GM12878 (cell line): Measurements from ENCODE around the gene CNDP2. TPM values are rescaled to one million over a fixed set of nuclear protein-coding genes. Genes with fewer than 3 reads are reported as not detected.
A peak's percentile ranks its signal among the peaks of the same experiment; 100 is the strongest.

Experiments used
- BHLHE40 ChIP-seq, 2 experiments: fragments of 450-650 bp in 1 of 2; IDR thresholded peaks; 2 replicates each; pipeline ENCODE4 v1.6.1; 2011 to 2017; ENCODE audit warnings: low read depth in 2 of 2, borderline replicate concordance in 1 of 2, improper control_type of control experiment in 1 of 2, low read length in 1 of 2, mild to moderate bottlenecking in 1 of 2
- BMI1 ChIP-seq: fragments of 450-650 bp; IDR thresholded peaks from 2 replicates; pipeline ENCODE4 v1.6.1; 2016; ENCODE audit warnings: mild to moderate bottlenecking, moderate library complexity, borderline replicate concordance
- CHD2 ChIP-seq: IDR thresholded peaks from 2 replicates; pipeline ENCODE4 v1.6.1; 2011; ENCODE audit warnings: low read depth, low read length, improper control_type of control experiment, borderline replicate concordance
- E4F1 ChIP-seq: fragments of 450-650 bp; IDR thresholded peaks from 2 replicates; pipeline ENCODE4 v1.6.1; 2018; ENCODE audit warnings: borderline replicate concordance, mild to moderate bottlenecking; ENCODE audit not compliant: partially characterized antibody
- ETV6 ChIP-seq, 2 experiments: fragments of 450-650 bp in 1 of 2; IDR thresholded peaks in 1 of 2; conservative IDR thresholded peaks in 1 of 2; 2 replicates each; pipeline ENCODE4 v1.6.1; 2014; ENCODE audit warnings: antibody characterized with exemption in 1 of 2, borderline replicate concordance in 1 of 2, low read depth in 1 of 2, mild to moderate bottlenecking in 1 of 2, moderate library complexity in 1 of 2
- HDAC2 ChIP-seq: fragments of 200-600 bp; sonication (generic); IDR thresholded peaks from 2 replicates; pipeline ENCODE4 v1.6.1; 2017
- TAF1 ChIP-seq: IDR thresholded peaks from 2 replicates; pipeline ENCODE4 v1.6.1; 2011; ENCODE audit warnings: mild to moderate bottlenecking, low read depth, low read length, borderline replicate concordance
- TARDBP ChIP-seq: IDR thresholded peaks from 2 replicates; pipeline ENCODE4 v1.6.1; 2016; ENCODE audit warnings: borderline replicate concordance
- ZBTB11 ChIP-seq: fragments of 450-650 bp; formaldehyde crosslinking; IDR thresholded peaks from 2 replicates; pipeline ENCODE4 v1.5.0; 2022; ENCODE audit warnings: mild to moderate bottlenecking, missing genetic modification characterization
- ZNF622 ChIP-seq: fragments of 450-650 bp; IDR thresholded peaks from 2 replicates; pipeline ENCODE4 v1.6.1; 2017; ENCODE audit warnings: mild to moderate bottlenecking, inconsistent platforms
- polyA plus RNA-seq, 11 experiments: library from polyadenylated mRNA; depleted of rRNA in 4 of 11; unstranded in 6 of 11; stranded (reverse) in 5 of 11; fragments of >200 nt; fragmentation: Nextera tagmentation in 4 of 11; fragmentation: Illumina TruSeq in 1 of 11; extraction: Ambion mirVana in 4 of 11; extraction: Trizol in 1 of 11; gene quantifications; 1 replicate in 1 of 11; 2 replicates in 10 of 11; pipeline versions ENCODE4 v1.2.1 to v1.2.3, GENCODE V29; 2011 to 2016; ENCODE audit warnings: inconsistent platforms in 2 of 11, missing spikeins in 2 of 11, low read depth in 1 of 11
- total RNA-seq, 4 experiments: library from RNA; depleted of rRNA in 3 of 4; stranded (reverse); fragments of >200 nt in 3 of 4; fragmentation: Illumina TruSeq in 1 of 4; extraction: Trizol in 1 of 4; gene quantifications; 2 replicates each; pipeline versions ENCODE4 v1.2.1 to v1.2.3, GENCODE V29; 2013 to 2021
- TF ChIP-seq, protein P1 (sequence below): fragments of 450-650 bp; IDR thresholded peaks from 2 replicates; pipeline ENCODE4 v1.6.1; 2017; ENCODE audit warnings: mild to moderate bottlenecking, moderate library complexity
- TF ChIP-seq, protein P2 (sequence below): fragments of 450-650 bp; formaldehyde crosslinking; IDR thresholded peaks from 2 replicates; pipeline ENCODE4 v1.4.0; 2022; ENCODE audit warnings: mild to moderate bottlenecking, moderate library complexity

Gene CNDP2
- total and polyA plus RNA-seq, 10 of the 15 experiments (the other 5 are each of a cell fraction or from before 2014, with no cell fraction given) = 63.5 to 213 (median 158) TPM

GRCh38 chr18:74495581-74496507 lies at the start of gene CNDP2 (continued):
- TF ChIP-seq, protein P1, sequence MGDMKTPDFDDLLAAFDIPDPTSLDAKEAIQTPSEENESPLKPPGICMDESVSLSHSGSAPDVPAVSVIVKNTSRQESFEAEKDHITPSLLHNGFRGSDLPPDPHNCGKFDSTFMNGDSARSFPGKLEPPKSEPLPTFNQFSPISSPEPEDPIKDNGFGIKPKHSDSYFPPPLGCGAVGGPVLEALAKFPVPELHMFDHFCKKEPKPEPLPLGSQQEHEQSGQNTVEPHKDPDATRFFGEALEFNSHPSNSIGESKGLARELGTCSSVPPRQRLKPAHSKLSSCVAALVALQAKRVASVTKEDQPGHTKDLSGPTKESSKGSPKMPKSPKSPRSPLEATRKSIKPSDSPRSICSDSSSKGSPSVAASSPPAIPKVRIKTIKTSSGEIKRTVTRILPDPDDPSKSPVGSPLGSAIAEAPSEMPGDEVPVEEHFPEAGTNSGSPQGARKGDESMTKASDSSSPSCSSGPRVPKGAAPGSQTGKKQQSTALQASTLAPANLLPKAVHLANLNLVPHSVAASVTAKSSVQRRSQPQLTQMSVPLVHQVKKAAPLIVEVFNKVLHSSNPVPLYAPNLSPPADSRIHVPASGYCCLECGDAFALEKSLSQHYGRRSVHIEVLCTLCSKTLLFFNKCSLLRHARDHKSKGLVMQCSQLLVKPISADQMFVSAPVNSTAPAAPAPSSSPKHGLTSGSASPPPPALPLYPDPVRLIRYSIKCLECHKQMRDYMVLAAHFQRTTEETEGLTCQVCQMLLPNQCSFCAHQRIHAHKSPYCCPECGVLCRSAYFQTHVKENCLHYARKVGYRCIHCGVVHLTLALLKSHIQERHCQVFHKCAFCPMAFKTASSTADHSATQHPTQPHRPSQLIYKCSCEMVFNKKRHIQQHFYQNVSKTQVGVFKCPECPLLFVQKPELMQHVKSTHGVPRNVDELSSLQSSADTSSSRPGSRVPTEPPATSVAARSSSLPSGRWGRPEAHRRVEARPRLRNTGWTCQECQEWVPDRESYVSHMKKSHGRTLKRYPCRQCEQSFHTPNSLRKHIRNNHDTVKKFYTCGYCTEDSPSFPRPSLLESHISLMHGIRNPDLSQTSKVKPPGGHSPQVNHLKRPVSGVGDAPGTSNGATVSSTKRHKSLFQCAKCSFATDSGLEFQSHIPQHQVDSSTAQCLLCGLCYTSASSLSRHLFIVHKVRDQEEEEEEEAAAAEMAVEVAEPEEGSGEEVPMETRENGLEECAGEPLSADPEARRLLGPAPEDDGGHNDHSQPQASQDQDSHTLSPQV = no peak
- peak; percentile 52; the same call in 1 of the 2 replicates for TF ChIP-seq ZBTB11 (CRISPR knock-in tag)
- TF ChIP-seq HDAC2 = no peak
- TF ChIP-seq ETV6 (conservative IDR thresholded peaks at IDR 0.05 in 1 of 2, IDR thresholded peaks at IDR 0.05 in 1 of 2; ENCODE audit: borderline replicate concordance in 1 of 2, low read depth in 1 of 2) = 0 out of 4 replicates have a peak, but pooled peaks of 1 of the 2 experiments have one; percentile 16
- TF ChIP-seq, protein P2, sequence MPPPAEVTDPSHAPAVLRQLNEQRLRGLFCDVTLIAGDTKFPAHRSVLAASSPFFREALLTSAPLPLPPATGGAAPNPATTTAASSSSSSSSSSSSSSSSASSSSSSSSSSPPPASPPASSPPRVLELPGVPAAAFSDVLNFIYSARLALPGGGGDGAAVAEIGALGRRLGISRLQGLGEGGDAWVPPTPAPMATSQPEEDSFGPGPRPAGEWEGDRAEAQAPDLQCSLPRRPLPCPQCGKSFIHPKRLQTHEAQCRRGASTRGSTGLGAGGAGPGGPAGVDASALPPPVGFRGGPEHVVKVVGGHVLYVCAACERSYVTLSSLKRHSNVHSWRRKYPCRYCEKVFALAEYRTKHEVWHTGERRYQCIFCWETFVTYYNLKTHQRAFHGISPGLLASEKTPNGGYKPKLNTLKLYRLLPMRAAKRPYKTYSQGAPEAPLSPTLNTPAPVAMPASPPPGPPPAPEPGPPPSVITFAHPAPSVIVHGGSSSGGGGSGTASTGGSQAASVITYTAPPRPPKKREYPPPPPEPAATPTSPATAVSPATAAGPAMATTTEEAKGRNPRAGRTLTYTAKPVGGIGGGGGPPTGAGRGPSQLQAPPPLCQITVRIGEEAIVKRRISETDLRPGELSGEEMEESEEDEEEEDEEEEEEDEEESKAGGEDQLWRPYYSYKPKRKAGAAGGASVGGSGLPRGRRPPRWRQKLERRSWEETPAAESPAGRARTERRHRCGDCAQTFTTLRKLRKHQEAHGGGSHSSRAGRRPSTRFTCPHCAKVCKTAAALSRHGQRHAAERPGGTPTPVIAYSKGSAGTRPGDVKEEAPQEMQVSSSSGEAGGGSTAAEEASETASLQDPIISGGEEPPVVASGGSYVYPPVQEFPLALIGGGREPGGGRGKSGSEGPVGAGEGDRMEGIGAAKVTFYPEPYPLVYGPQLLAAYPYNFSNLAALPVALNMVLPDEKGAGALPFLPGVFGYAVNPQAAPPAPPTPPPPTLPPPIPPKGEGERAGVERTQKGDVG = 0 out of 2 replicates have a peak, but pooled peaks have one; percentile 34
- peak; percentile 61; the same call in 1 of the 2 replicates for TF ChIP-seq CHD2
- peak; percentile 4 to 32; a peak in 2 of 4 replicates for TF ChIP-seq BHLHE40 (IDR thresholded peaks at IDR 0.05; ENCODE audit: borderline replicate concordance in 1 of 2, low read depth in 2 of 2, low read length in 1 of 2)
- no peak for TF ChIP-seq ZNF622
- peak; percentile 74; the same call in 1 of the 2 replicates for TF ChIP-seq BMI1
- 0 out of 2 replicates have a peak, but pooled peaks have one; percentile 13 for TF ChIP-seq TAF1
- no peak for TF ChIP-seq TARDBP
- peak; percentile 83 for TF ChIP-seq E4F1
